Stimulated activated CD8-positive, alpha-beta memory T cell treated with anti-CD3 and anti-CD28 coated beads, Interleukin-2, amount 100 ng/mL, for 48 hours (primary cell): ENCODE data around the gene PLG.
"Not testable (repeated sequence)": the region's sequence is repeated elsewhere in the genome, so short reads cannot be mapped to it uniquely, and the experiment has no call there.

Source experiments
- DNase-seq, 2 donors: peaks; one replicate each; pipeline ENCODE4 v3.0.0-alpha.2; 2020; ENCODE audit warnings: low read depth in 2 of 2

PLG gene

GRCh38 chr6:160701918-160702680, at the start of gene PLG:
Gene PLG, plus strand, starts transcription at chr6:160702244. Its CDS starts 61 bp downstream, at chr6:160702305.
- not testable (repeated sequence) for DNase-seq

- DNase-seq: no peak
Measured at GRCh38 chr6:160659562-160659961, 42.5 kb upstream of the PLG start.

GRCh38 chr6:160661216-160661615, 40.8 kb upstream of the PLG start:
- DNase-seq: no peak

GRCh38 chr6:160662429-160662828, 39.6 kb upstream of the PLG start:
- no peak for DNase-seq

GRCh38 chr6:160662842-160663241, 39.2 kb upstream of the PLG start:
- DNase-seq: no peak

- not testable (repeated sequence) for DNase-seq
Measured at GRCh38 chr6:160664198-160664597, 37.8 kb upstream of the PLG start, which contains the start of gene LPA. Gene LPA, minus strand, starts transcription at chr6:160664275. Its CDS starts 61 bp downstream, at chr6:160664214.

- DNase-seq: peak in 1 of 2 donors; percentile 6
Measured at GRCh38 chr6:160667639-160668481, 34.2 kb upstream of the PLG start.

GRCh38 chr6:160668589-160668988, 33.5 kb upstream of the PLG start:
- no peak for DNase-seq

GRCh38 chr6:160676418-160676817, 25.6 kb upstream of the PLG start:
- DNase-seq: not testable (repeated sequence)

GRCh38 chr6:160678230-160678629, 23.8 kb upstream of the PLG start:
- no peak for DNase-seq

- DNase-seq: no peak
Measured at GRCh38 chr6:160678744-160679401, 23.2 kb upstream of the PLG start.

- no peak for DNase-seq
Measured at GRCh38 chr6:160679402-160679769, 22.7 kb upstream of the PLG start.

- DNase-seq: not testable (repeated sequence)
Measured at GRCh38 chr6:160685101-160685761, 16.8 kb upstream of the PLG start.

GRCh38 chr6:160685762-160686450, 16.1 kb upstream of the PLG start:
- no peak for DNase-seq

GRCh38 chr6:160690458-160690857, 11.6 kb upstream of the PLG start:
- no peak for DNase-seq

GRCh38 chr6:160691617-160692016, 10.4 kb upstream of the PLG start:
- no peak for DNase-seq

GRCh38 chr6:160692369-160692959, 9.6 kb upstream of the PLG start:
- DNase-seq: no peak

GRCh38 chr6:160695025-160695424, 7.0 kb upstream of the PLG start:
- DNase-seq: not testable (repeated sequence)

GRCh38 chr6:160695622-160696021, 6.4 kb upstream of the PLG start:
- DNase-seq: not testable (repeated sequence)

GRCh38 chr6:160696884-160697283, 5.2 kb upstream of the PLG start:
- not testable (repeated sequence) for DNase-seq

- no peak for DNase-seq
Measured at GRCh38 chr6:160697826-160698225, 4.2 kb upstream of the PLG start.
